Right atrium auricular region (tissue), 2 donors: ENCODE results near the gene LAMA5. TPM values are rescaled to one million over a fixed set of nuclear protein-coding genes. Genes with fewer than 3 reads are reported as not detected.

Experiments used
- DNase-seq: peaks from one replicate; pipeline ENCODE4 v3.0.0-alpha.2; 2019; ENCODE audit warnings: low spot score
- H3K27ac ChIP-seq, 2 donors: fragments of 200-600 bp; sonication (generic); 1 replicate in 1 of 2; 2 replicates in 1 of 2; pipeline ENCODE4 v1.5.1; 2016 to 2019
- H3K27me3 ChIP-seq, 2 donors: fragments of 200-600 bp; sonication (generic); one replicate each; pipeline versions ENCODE4 v1.5.1 to v1.6.0; 2017 to 2019
- H3K36me3 ChIP-seq: fragments of 200-600 bp; sonication (generic); one replicate; pipeline ENCODE4 v1.5.1; 2016
- H3K4me1 ChIP-seq, 2 donors: fragments of 200-600 bp; sonication (generic); one replicate each; pipeline versions ENCODE4 v1.5.1 to v1.6.0; 2017 to 2019
- H3K4me3 ChIP-seq, 2 donors: fragments of 200-600 bp; sonication (generic); 1 replicate in 1 of 2; 2 replicates in 1 of 2; pipeline ENCODE4 v1.5.1; 2017 to 2019; ENCODE audit warnings: mild to moderate bottlenecking in 1 of 2, moderate library complexity in 1 of 2
- H3K9me3 ChIP-seq, 2 donors: fragments of 200-600 bp; sonication (generic); one replicate each; pipeline ENCODE4 v1.5.1; 2019
- total RNA-seq, 2 donors: library from RNA; depleted of rRNA; stranded (reverse); fragments of >200 nt; gene quantifications; one replicate each; pipeline ENCODE4 v1.1.0, GENCODE V29; 2016
- TF ChIP-seq, protein P1 (sequence below), 2 donors: fragments of 200-600 bp; sonication (generic); IDR thresholded peaks; one replicate each; pipeline ENCODE4 v1.5.1; 2019; ENCODE audit warnings: antibody characterized with exemption in 2 of 2

Gene LAMA5
- total RNA-seq, 2 donors from 2014 or later = 61.1 to 69.4 TPM

- TF ChIP-seq, protein P1, sequence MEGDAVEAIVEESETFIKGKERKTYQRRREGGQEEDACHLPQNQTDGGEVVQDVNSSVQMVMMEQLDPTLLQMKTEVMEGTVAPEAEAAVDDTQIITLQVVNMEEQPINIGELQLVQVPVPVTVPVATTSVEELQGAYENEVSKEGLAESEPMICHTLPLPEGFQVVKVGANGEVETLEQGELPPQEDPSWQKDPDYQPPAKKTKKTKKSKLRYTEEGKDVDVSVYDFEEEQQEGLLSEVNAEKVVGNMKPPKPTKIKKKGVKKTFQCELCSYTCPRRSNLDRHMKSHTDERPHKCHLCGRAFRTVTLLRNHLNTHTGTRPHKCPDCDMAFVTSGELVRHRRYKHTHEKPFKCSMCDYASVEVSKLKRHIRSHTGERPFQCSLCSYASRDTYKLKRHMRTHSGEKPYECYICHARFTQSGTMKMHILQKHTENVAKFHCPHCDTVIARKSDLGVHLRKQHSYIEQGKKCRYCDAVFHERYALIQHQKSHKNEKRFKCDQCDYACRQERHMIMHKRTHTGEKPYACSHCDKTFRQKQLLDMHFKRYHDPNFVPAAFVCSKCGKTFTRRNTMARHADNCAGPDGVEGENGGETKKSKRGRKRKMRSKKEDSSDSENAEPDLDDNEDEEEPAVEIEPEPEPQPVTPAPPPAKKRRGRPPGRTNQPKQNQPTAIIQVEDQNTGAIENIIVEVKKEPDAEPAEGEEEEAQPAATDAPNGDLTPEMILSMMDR (IDR thresholded peaks at IDR 0.05) = no peak
- DNase-seq = no peak
- no peak overlapping the region for H3K27ac ChIP-seq
- no peaks in the 10 kb centered on the region for H3K9me3 ChIP-seq
- H3K36me3 ChIP-seq = peaks cover 73% of the 10 kb centered on the region
- H3K27me3 ChIP-seq = no peaks in the 10 kb centered on the region
- H3K4me3 ChIP-seq = no peak overlapping the region
- H3K4me1 ChIP-seq = no peaks in the 10 kb centered on the region
These were observed 42.9 kb downstream of the LAMA5 start for GRCh38 chr20:62323980-62324906.

GRCh38 chr20:62323146-62323979 lies 43.7 kb downstream of the LAMA5 start:
- H3K4me3 ChIP-seq = no peak overlapping the region
- H3K36me3 ChIP-seq = peaks cover 72% of the 10 kb centered on the region
- no peaks in the 10 kb centered on the region for H3K27me3 ChIP-seq
- no peaks in the 10 kb centered on the region for H3K9me3 ChIP-seq
- DNase-seq = no peak
- H3K27ac ChIP-seq = no peak overlapping the region
- no peaks in the 10 kb centered on the region for H3K4me1 ChIP-seq
- TF ChIP-seq, protein P1 (IDR thresholded peaks at IDR 0.05) = no peak

- DNase-seq = no peak
- no peaks in the 10 kb centered on the region for H3K27me3 ChIP-seq
- H3K4me1 ChIP-seq = no peaks in the 10 kb centered on the region
- H3K36me3 ChIP-seq = peaks cover 65% of the 10 kb centered on the region
- no peak overlapping the region for H3K27ac ChIP-seq
- TF ChIP-seq, protein P1 (IDR thresholded peaks at IDR 0.05) = no peak
- H3K9me3 ChIP-seq = no peaks in the 10 kb centered on the region
- no peak overlapping the region for H3K4me3 ChIP-seq
These were observed 44.5 kb downstream of the LAMA5 start for GRCh38 chr20:62322492-62323041.

DNA sequence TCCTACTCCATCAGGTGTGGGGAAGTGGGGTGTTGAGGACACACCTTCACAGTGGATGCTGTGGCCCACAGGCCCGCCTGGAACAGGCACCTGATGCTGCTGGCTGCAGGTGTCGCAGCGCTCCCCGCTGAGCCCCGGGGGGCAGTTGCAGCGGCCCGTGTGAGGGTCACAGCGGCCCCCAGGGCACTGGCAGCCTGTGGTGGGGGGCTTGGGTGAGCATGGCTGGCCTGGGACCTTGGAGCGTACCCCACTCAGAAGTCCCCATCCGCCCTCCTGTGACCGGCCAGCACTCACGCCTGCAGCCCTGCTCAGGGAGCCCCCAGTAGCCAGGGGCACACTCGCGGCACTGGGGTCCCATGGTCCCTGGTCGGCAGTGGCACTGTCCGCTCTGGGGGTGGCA lies 45.1 kb downstream of the LAMA5 start:
- H3K27ac ChIP-seq = no peak overlapping the region
- no peaks in the 10 kb centered on the region for H3K27me3 ChIP-seq
- H3K36me3 ChIP-seq = peaks cover 65% of the 10 kb centered on the region
- H3K4me3 ChIP-seq = no peak overlapping the region
- TF ChIP-seq, protein P1 (IDR thresholded peaks at IDR 0.05) = no peak
- no peaks in the 10 kb centered on the region for H3K4me1 ChIP-seq
- DNase-seq = no peak
- no peaks in the 10 kb centered on the region for H3K9me3 ChIP-seq

- Histone ChIP-seq H3K36me3 (peaks cover 65% of the 10 kb centered on the region), H3K4me1 (no peaks in the 10 kb centered on the region), H3K27me3 (no peaks in the 10 kb centered on the region), H3K27ac (no peak overlapping the region), H3K9me3 (no peaks in the 10 kb centered on the region), H3K4me3 (no peak overlapping the region)
- DNase-seq = no peak
- TF ChIP-seq, protein P1 (IDR thresholded peaks at IDR 0.05) = no peak
These were observed 45.6 kb downstream of the LAMA5 start for GRCh38 chr20:62321521-62321948.
